B cell (primary cell): ENCODE data around the gene KCNK18. TPM values are rescaled to one million over a fixed set of nuclear protein-coding genes. Genes with fewer than 3 reads are reported as not detected.

ENCODE experiments used
- ATAC-seq: fragments of 200-7000 bp; cut with Tn5 transposase; one replicate; pipeline ENCODE4 v1.10.0; 2021; ENCODE audit warnings: low read depth, mild to moderate bottlenecking, moderate number of reproducible peaks, moderate library complexity
- CTCF ChIA-PET: fragments of 350-600 bp; sonication (Branson Sonifier 250); formaldehyde crosslinking; loops from one replicate; lab custom pipeline; 2021; ENCODE audit warnings: antibody characterized with exemption, inconsistent platforms; lab: Charles Lee
- POLR2A ChIA-PET: fragments of 350-600 bp; sonication (Branson Sonifier 250); formaldehyde crosslinking; loops from one replicate; lab custom pipeline; 2021; ENCODE audit warnings: antibody characterized with exemption; lab: Charles Lee
- DNase-seq: peaks from one replicate; pipeline ENCODE4 v3.0.0; 2013
- H2AFZ ChIP-seq: 2 replicates; pipeline ENCODE4 v1.6.1; 2012; ENCODE audit warnings: mild to moderate bottlenecking, low read depth, low read length; ENCODE audit not compliant: insufficient read depth, poor library complexity, severe bottlenecking
- H3K27ac ChIP-seq, 2 donors: 1 replicate in 1 of 2; 2 replicates in 1 of 2; pipeline ENCODE4 v1.5.1; 2012 to 2013; ENCODE audit warnings: low read length in 2 of 2, mild to moderate bottlenecking in 2 of 2, moderate library complexity in 1 of 2
- H3K27me3 ChIP-seq, 4 experiments: fragments of 200-600 bp in 1 of 4; sonication (generic) in 1 of 4; replicated peaks in 1 of 4; 1 replicate in 2 of 4; 2 replicates in 2 of 4; pipeline versions ENCODE4 v1.6.1 to v1.7.0; 2013 to 2016; ENCODE audit warnings: low read length in 3 of 4, mild to moderate bottlenecking in 2 of 4, mixed read lengths in 1 of 4, moderate library complexity in 1 of 4; ENCODE audit not compliant: insufficient read depth in 4 of 4, control insufficient read depth in 3 of 4; ENCODE audit errors: control extremely low read depth in 1 of 4
- H3K36me3 ChIP-seq, 2 experiments: replicated peaks in 1 of 2; 1 replicate in 1 of 2; 2 replicates in 1 of 2; pipeline versions ENCODE4 v1.6.1 to v1.7.1; 2013; ENCODE audit warnings: low read length in 1 of 2; ENCODE audit not compliant: insufficient read depth in 2 of 2, control insufficient read depth in 1 of 2; ENCODE audit errors: control extremely low read depth in 1 of 2, extremely low read depth in 1 of 2
- H3K4me1 ChIP-seq, 2 donors: fragments of 200-600 bp in 1 of 2; sonication (generic) in 1 of 2; 1 replicate in 1 of 2; 2 replicates in 1 of 2; pipeline versions ENCODE4 v1.5.1 to v1.6.1; 2013 to 2017; ENCODE audit warnings: low read length in 2 of 2; ENCODE audit not compliant: control insufficient read depth in 2 of 2, insufficient read depth in 2 of 2
- H3K4me2 ChIP-seq: replicated peaks from 2 replicates; pipeline ENCODE3; 2012; ENCODE audit warnings: mild to moderate bottlenecking, low read depth, low read length; ENCODE audit not compliant: poor library complexity, severe bottlenecking
- H3K4me3 ChIP-seq, 5 experiments: fragments of 200-600 bp in 1 of 5; sonication (generic) in 1 of 5; 1 replicate in 3 of 5; 2 replicates in 2 of 5; pipeline versions ENCODE4 v1.5.1 to v1.7.0; 2011 to 2016; ENCODE audit warnings: low read length in 4 of 5, mild to moderate bottlenecking in 4 of 5, low read depth in 2 of 5, control low read depth in 1 of 5, moderate library complexity in 1 of 5; ENCODE audit not compliant: insufficient read depth in 1 of 5; ENCODE audit errors: control extremely low read depth in 1 of 5, extremely low read depth in 1 of 5
- H3K79me2 ChIP-seq: fragments of 200-600 bp; sonication (generic); one replicate; pipeline ENCODE4 v1.6.0; 2016; ENCODE audit warnings: low read length; ENCODE audit not compliant: control insufficient read depth, insufficient read depth
- H3K9ac ChIP-seq: fragments of 200-600 bp; sonication (generic); 2 replicates; pipeline ENCODE4 v1.6.1; 2017; ENCODE audit warnings: mild to moderate bottlenecking, low read length, moderate library complexity
- H3K9me3 ChIP-seq, 3 donors: one replicate each; pipeline versions ENCODE4 v1.6.1 to v1.7.1; 2013; ENCODE audit warnings: low read length in 2 of 3; ENCODE audit not compliant: control insufficient read depth in 2 of 3, insufficient read depth in 1 of 3; ENCODE audit errors: control extremely low read depth in 1 of 3
- H4K20me1 ChIP-seq: 2 replicates; pipeline ENCODE4 v1.6.0; 2012; ENCODE audit warnings: mild to moderate bottlenecking, low read length; ENCODE audit not compliant: insufficient read depth, control insufficient read depth, poor library complexity, severe bottlenecking
- H3K27ac Mint-ChIP-seq: one replicate; pipeline ENCODE4 v1.8.0; 2021; ENCODE audit warnings: mixed read lengths
- H3K27me3 Mint-ChIP-seq: one replicate; pipeline ENCODE4 v1.8.0; 2021; ENCODE audit warnings: mixed read lengths
- H3K4me1 Mint-ChIP-seq: one replicate; pipeline ENCODE4 v1.8.0; 2021; ENCODE audit warnings: mixed read lengths
- H3K4me3 Mint-ChIP-seq: one replicate; pipeline ENCODE4 v1.8.0; 2021; ENCODE audit warnings: mixed read lengths
- H3K9me3 Mint-ChIP-seq: one replicate; pipeline ENCODE4 v1.8.0; 2022; ENCODE audit warnings: mixed read lengths; ENCODE audit not compliant: insufficient read depth
- EZH2 ChIP-seq: IDR thresholded peaks from 2 replicates; pipeline ENCODE4 v1.6.1; 2012; ENCODE audit warnings: borderline replicate concordance, low read depth, mild to moderate bottlenecking, moderate library complexity, low read length; ENCODE audit not compliant: insufficient read depth, poor library complexity, severe bottlenecking
- WGBS: methylation state at CpG from one replicate; pipeline ENCODE4 v1.1.5; 2013; ENCODE audit warnings: missing lambda C conversion rate; ENCODE audit not compliant: insufficient coverage; 5-methylcytosine and 5-hydroxymethylcytosine counted together
- intact Hi-C: fragments of 100-400 bp; cut with micrococcal nuclease; formaldehyde crosslinking; loops from one replicate; pipeline ENCODE4 v1.10.0; 2022
- polyA plus RNA-seq: library from polyadenylated mRNA; depleted of rRNA; stranded (reverse); fragments of >200 nt; gene quantifications from 2 replicates; pipeline ENCODE4 v1.2.3, GENCODE V29; 2012
- total RNA-seq, 2 donors: library from RNA; stranded (reverse); fragments of 120-200 nt in 1 of 2; gene quantifications; 1 replicate in 1 of 2; 2 replicates in 1 of 2; pipeline versions ENCODE4 v1.2.3 to v1.2.4, GENCODE V29; 2013 to 2022
- TF ChIP-seq, protein P1 (sequence below): fragments of 200-600 bp; IDR thresholded peaks from one replicate; pipeline ENCODE4 v1.8.0; 2022; ENCODE audit warnings: antibody characterized with exemption, mild to moderate bottlenecking

KCNK18 gene
- total and polyA plus RNA-seq, 2 donors (not counting 1 experiment from before 2014, with no cell fraction given), result not detected

GRCh38 chr10:117161386-117162033, 35.8 kb upstream of the KCNK18 start:
- Mint-ChIP-seq H3K27ac (no peak overlapping the region), H3K9me3 (no peaks in the 10 kb centered on the region), H3K27me3 (peaks cover 74% of the 10 kb centered on the region), H3K4me1 (peaks cover 19% of the 10 kb centered on the region), H3K4me3 (no peak overlapping the region)
- Histone ChIP-seq H3K9me3 (peaks cover 0 to 25% (median 0%) of the 10 kb centered on the region in 3 donors), H3K4me2 (no peak overlapping the region), H3K4me3 (no peak overlapping the region), H3K27ac (no peak overlapping the region), H3K4me1 (peaks cover 14 to 16% of the 10 kb centered on the region in 2 donors), H3K36me3 (no peaks in the 10 kb centered on the region), H3K79me2 (no peaks in the 10 kb centered on the region), H3K27me3 (peaks cover 0 to 76% (median 67%) of the 10 kb centered on the region in 4 experiments), H2AFZ (no peak overlapping the region), H4K20me1 (no peaks in the 10 kb centered on the region), H3K9ac (no peak overlapping the region)
- intact Hi-C loops, result no loop called here
- TF ChIP-seq EZH2, result no peak
- TF ChIP-seq, protein P1, sequence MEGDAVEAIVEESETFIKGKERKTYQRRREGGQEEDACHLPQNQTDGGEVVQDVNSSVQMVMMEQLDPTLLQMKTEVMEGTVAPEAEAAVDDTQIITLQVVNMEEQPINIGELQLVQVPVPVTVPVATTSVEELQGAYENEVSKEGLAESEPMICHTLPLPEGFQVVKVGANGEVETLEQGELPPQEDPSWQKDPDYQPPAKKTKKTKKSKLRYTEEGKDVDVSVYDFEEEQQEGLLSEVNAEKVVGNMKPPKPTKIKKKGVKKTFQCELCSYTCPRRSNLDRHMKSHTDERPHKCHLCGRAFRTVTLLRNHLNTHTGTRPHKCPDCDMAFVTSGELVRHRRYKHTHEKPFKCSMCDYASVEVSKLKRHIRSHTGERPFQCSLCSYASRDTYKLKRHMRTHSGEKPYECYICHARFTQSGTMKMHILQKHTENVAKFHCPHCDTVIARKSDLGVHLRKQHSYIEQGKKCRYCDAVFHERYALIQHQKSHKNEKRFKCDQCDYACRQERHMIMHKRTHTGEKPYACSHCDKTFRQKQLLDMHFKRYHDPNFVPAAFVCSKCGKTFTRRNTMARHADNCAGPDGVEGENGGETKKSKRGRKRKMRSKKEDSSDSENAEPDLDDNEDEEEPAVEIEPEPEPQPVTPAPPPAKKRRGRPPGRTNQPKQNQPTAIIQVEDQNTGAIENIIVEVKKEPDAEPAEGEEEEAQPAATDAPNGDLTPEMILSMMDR, result no peak
- DNase-seq, result no peak
- POLR2A ChIA-PET, result no interaction called here
- WGBS, result 33% methylated on average over 3 of the region's 6 CpGs
- CTCF ChIA-PET, result interaction anchor here (1.7 kb wide), 1 partner anchor 365 kb away, joined by 6 read pairs; no protein-coding TSS in a partner anchor
- ATAC-seq, result no peak
